ENCODE measurements around the gene PRKCB. TPM values are rescaled to one million over a fixed set of nuclear protein-coding genes. Genes with fewer than 3 reads are reported as not detected.
"Not testable (repeated sequence)": the region's sequence is repeated elsewhere in the genome, so short reads cannot be mapped to it uniquely, and the experiment has no call there.

The PRKCB gene
- total RNA-seq, 1 experiment from 2014 or later, result not detected

DNA sequence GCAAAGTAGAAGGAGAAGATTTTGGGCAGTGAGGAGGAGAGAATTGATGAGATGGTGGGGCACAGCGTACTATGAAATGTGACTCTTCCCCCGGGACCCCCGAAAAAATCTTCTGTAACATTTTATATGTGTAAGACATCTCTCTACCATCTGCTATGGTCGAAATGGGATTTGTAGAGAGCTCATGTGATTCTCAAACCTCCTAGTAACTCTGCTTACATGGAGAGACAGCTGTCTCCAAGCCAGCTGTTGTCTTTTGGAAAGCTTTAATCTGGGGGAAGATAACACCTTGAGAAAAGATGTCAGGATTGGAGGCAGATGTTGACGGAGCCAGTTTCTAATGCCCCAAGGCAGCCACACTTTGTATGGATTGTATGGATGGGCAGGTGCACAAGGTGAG is 94.1 kb downstream of the PRKCB start:
- BruUV-seq (replicated peaks), result no TSS peak
- CTCF ChIA-PET, result no interaction called here
- no peak overlapping the region for H3K4me2 ChIP-seq (ENCODE audit: low read length)

DNA sequence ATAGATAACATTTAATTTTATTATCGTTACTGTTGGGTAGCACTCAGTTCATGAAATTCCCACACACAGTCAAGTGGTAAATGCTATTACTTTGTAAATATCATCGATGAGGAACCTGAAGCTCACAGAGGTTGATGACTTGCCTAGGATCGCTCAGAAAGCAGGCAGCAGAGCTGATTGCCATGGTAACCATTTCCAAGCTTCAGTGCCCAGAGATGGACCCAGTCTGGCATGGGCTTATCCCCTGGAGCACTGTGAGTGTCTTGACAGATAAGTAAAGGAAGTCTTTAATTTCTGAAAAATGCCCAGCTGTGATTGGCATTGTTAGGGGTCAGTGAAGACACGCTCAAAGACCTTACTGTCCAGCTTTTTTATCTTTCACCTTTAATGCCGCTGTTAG is 95.0 kb downstream of the PRKCB start:
- H3F3A ChIP-seq (ENCODE audit: low read length, unreplicated experiment), result no peaks in the 10 kb centered on the region
- H3K9me3 ChIP-seq (ENCODE audit: low read length), result no peaks in the 10 kb centered on the region
- TF ChIP-seq, protein P1, sequence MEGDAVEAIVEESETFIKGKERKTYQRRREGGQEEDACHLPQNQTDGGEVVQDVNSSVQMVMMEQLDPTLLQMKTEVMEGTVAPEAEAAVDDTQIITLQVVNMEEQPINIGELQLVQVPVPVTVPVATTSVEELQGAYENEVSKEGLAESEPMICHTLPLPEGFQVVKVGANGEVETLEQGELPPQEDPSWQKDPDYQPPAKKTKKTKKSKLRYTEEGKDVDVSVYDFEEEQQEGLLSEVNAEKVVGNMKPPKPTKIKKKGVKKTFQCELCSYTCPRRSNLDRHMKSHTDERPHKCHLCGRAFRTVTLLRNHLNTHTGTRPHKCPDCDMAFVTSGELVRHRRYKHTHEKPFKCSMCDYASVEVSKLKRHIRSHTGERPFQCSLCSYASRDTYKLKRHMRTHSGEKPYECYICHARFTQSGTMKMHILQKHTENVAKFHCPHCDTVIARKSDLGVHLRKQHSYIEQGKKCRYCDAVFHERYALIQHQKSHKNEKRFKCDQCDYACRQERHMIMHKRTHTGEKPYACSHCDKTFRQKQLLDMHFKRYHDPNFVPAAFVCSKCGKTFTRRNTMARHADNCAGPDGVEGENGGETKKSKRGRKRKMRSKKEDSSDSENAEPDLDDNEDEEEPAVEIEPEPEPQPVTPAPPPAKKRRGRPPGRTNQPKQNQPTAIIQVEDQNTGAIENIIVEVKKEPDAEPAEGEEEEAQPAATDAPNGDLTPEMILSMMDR (conservative IDR thresholded peaks at IDR 0.05; ENCODE audit: low read depth, low read length), result no peak
- TF ChIP-seq EZH2 (IDR thresholded peaks at IDR 0.05; ENCODE audit: low read length, unreplicated experiment) (no peak), EZH2phosphoT487 (IDR thresholded peaks at IDR 0.05; ENCODE audit: borderline replicate concordance, low read length) (no peak)

More for the DNA sequence above, 94.1 kb downstream of the PRKCB start:
- TF ChIP-seq EZH2phosphoT487 (IDR thresholded peaks at IDR 0.05; ENCODE audit: borderline replicate concordance, low read length) (no peak), EZH2 (IDR thresholded peaks at IDR 0.05; ENCODE audit: low read length, unreplicated experiment) (no peak)
- TF ChIP-seq, protein P1 (conservative IDR thresholded peaks at IDR 0.05; ENCODE audit: low read depth, low read length), result no peak
- Histone ChIP-seq H4K20me1 (ENCODE audit: low read length) (no peaks in the 10 kb centered on the region), H3F3A (ENCODE audit: low read length, unreplicated experiment) (no peaks in the 10 kb centered on the region), H3K4me3 (ENCODE audit: low read length) (no peak overlapping the region), H3K4me1 (ENCODE audit: insufficient read depth, low read length) (no peaks in the 10 kb centered on the region), H3K9ac (ENCODE audit: low read length) (no peak overlapping the region), H3K27ac (ENCODE audit: low read length) (no peak overlapping the region), H3K9me3 (ENCODE audit: low read length) (no peaks in the 10 kb centered on the region), H3K79me2 (ENCODE audit: low read length) (no peaks in the 10 kb centered on the region), H3K27me3 (ENCODE audit: low read length) (0 out of 2 replicates have a peak, but pooled peaks cover 11% of the 10 kb centered on the region), H2AFZ (ENCODE audit: low read length) (no peak overlapping the region), H3K36me3 (ENCODE audit: low read depth, low read length) (no peaks in the 10 kb centered on the region), H3K9me2 (replicated peaks; ENCODE audit: low read length) (no peaks in the 10 kb centered on the region)
- no peak for ATAC-seq
- no peak for DNase-seq
- intact Hi-C loops (cut with micrococcal nuclease), result no loop called here
- POLR2A ChIA-PET (ENCODE audit: unreplicated experiment), result no interaction called here

DNA sequence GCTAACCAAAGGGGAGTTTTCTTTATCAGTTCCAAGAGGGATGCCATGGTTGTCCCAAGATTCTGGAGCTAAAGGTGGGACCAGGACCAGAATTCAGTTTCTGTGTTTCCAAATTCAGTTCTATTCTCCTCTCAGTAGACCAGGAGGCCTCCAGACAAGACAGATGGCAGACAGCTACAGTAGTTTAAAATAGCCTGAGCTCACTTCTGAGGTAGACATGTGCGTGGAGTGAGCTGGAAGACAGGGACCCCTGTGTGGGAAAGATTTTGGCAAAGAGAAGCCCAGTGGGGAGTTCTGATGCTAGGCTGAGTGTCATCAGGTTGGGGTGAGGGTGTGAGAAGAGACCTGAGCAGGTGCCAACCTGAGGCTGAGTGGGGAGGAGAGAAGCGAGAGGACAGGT is 95.4 kb downstream of the PRKCB start:
- no peaks in the 10 kb centered on the region for H3K79me2 ChIP-seq (ENCODE audit: low read length)
- intact Hi-C loops (cut with micrococcal nuclease), result no loop called here
- no peaks in the 10 kb centered on the region for H4K20me1 ChIP-seq (ENCODE audit: low read length)
- DNase-seq (no peak), ATAC-seq (no peak)
- POLR2A ChIA-PET (ENCODE audit: unreplicated experiment), result no interaction called here
- H3F3A ChIP-seq (ENCODE audit: low read length, unreplicated experiment), result no peaks in the 10 kb centered on the region
- H3K4me2 ChIP-seq (ENCODE audit: low read length), result no peak overlapping the region
- H3K36me3 ChIP-seq (ENCODE audit: low read depth, low read length), result no peaks in the 10 kb centered on the region
- no peak overlapping the region for H3K4me3 ChIP-seq (ENCODE audit: low read length)
- no peaks in the 10 kb centered on the region for H3K9me2 ChIP-seq (replicated peaks; ENCODE audit: low read length)
- no peaks in the 10 kb centered on the region for H3K9me3 ChIP-seq (ENCODE audit: low read length)
- CTCF ChIA-PET, result no interaction called here
- H3K4me1 ChIP-seq (ENCODE audit: insufficient read depth, low read length), result no peaks in the 10 kb centered on the region
- BruUV-seq (replicated peaks), result no TSS peak
- no peak overlapping the region for H3K9ac ChIP-seq (ENCODE audit: low read length)
- H3K27ac ChIP-seq (ENCODE audit: low read length), result no peak overlapping the region
- no peak for TF ChIP-seq EZH2 (IDR thresholded peaks at IDR 0.05; ENCODE audit: low read length, unreplicated experiment)
- no peak for TF ChIP-seq EZH2phosphoT487 (IDR thresholded peaks at IDR 0.05; ENCODE audit: borderline replicate concordance, low read length)
- TF ChIP-seq, protein P1 (conservative IDR thresholded peaks at IDR 0.05; ENCODE audit: low read depth, low read length), result no peak
- H2AFZ ChIP-seq (ENCODE audit: low read length), result no peak overlapping the region
- H3K27me3 ChIP-seq (ENCODE audit: low read length), result 0 out of 2 replicates have a peak, but pooled peaks cover 11% of the 10 kb centered on the region

More for the DNA sequence above, 95.0 kb downstream of the PRKCB start:
- no peaks in the 10 kb centered on the region for H3K36me3 ChIP-seq (ENCODE audit: low read depth, low read length)
- no peak overlapping the region for H2AFZ ChIP-seq (ENCODE audit: low read length)
- DNase-seq (no peak), ATAC-seq (no peak)
- H3K4me1 ChIP-seq (ENCODE audit: insufficient read depth, low read length), result no peaks in the 10 kb centered on the region
- BruUV-seq (replicated peaks), result no TSS peak
- H3K27me3 ChIP-seq (ENCODE audit: low read length), result 0 out of 2 replicates have a peak, but pooled peaks cover 11% of the 10 kb centered on the region
- H3K9me2 ChIP-seq (replicated peaks; ENCODE audit: low read length), result no peaks in the 10 kb centered on the region
- no peak overlapping the region for H3K4me2 ChIP-seq (ENCODE audit: low read length)
- POLR2A ChIA-PET (ENCODE audit: unreplicated experiment), result no interaction called here
- no peaks in the 10 kb centered on the region for H3K79me2 ChIP-seq (ENCODE audit: low read length)
- no peak overlapping the region for H3K27ac ChIP-seq (ENCODE audit: low read length)
- no peak overlapping the region for H3K4me3 ChIP-seq (ENCODE audit: low read length)
- intact Hi-C loops (cut with micrococcal nuclease), result no loop called here
- no peaks in the 10 kb centered on the region for H4K20me1 ChIP-seq (ENCODE audit: low read length)
- CTCF ChIA-PET, result no interaction called here
- H3K9ac ChIP-seq (ENCODE audit: low read length), result no peak overlapping the region

DNA sequence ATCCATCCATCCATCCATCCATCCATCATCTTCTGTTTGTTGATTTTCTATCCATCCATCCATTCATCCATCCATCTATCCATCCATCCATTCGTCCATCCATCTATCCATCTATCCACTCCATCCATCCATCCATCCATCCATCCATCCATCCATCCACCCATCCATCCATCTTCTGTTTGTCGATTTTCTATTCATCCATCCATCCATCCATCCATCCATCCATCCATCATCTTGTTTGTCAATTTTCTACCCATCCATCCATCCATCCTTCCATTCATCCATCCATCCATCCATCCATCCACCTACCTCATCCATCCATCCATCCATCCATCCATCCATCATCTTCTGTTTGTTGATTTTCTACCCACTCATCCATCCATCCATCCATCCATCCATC is 97.9 kb downstream of the PRKCB start:
- H3K9me3 ChIP-seq (ENCODE audit: low read length); H3K4me1 ChIP-seq (ENCODE audit: insufficient read depth, low read length); H2AFZ ChIP-seq (ENCODE audit: low read length); POLR2A ChIA-PET (ENCODE audit: unreplicated experiment); H3K4me3 ChIP-seq (ENCODE audit: low read length); BruUV-seq (replicated peaks); H4K20me1 ChIP-seq (ENCODE audit: low read length); H3F3A ChIP-seq (ENCODE audit: low read length, unreplicated experiment); DNase-seq; H3K9ac ChIP-seq (ENCODE audit: low read length); H3K36me3 ChIP-seq (ENCODE audit: low read depth, low read length); H3K4me2 ChIP-seq (ENCODE audit: low read length); intact Hi-C loops (cut with micrococcal nuclease); H3K79me2 ChIP-seq (ENCODE audit: low read length); H3K27ac ChIP-seq (ENCODE audit: low read length); CTCF ChIA-PET; H3K9me2 ChIP-seq (replicated peaks; ENCODE audit: low read length); ATAC-seq: not testable (repeated sequence)
- H3K27me3 ChIP-seq (ENCODE audit: low read length), result peaks cover 19% of the 10 kb centered on the region

Measured in PC-3 (cell line).